GM18507 (cell line): ENCODE results near the gene TTLL6.
"Not testable (repeated sequence)": the region's sequence is repeated elsewhere in the genome, so short reads cannot be mapped to it uniquely, and the experiment has no call there.

Source experiments
- DNase-seq: peaks from one replicate; pipeline ENCODE4 v3.0.0; 2011; ENCODE audit warnings: low read depth; ENCODE audit not compliant: insufficient read length; ENCODE audit errors: extremely low spot score
- FAIRE-seq: peaks from 2 replicates; lab custom pipeline; 2011; peaks lifted over from hg19 to GRCh38; lab: Jason Lieb, UNC

TTLL6 gene

GRCh38 chr17:48818361-48818841, 1.4 kb upstream of the TTLL6 start:
- FAIRE-seq, result no peak

GRCh38 chr17:48816438-48816773, 623 bp downstream of the TTLL6 start:
- DNase-seq (no peak), FAIRE-seq (no peak)

More at GRCh38 chr17:48818361-48818841, 1.4 kb upstream of the TTLL6 start:
- DNase-seq, result no peak

DNA sequence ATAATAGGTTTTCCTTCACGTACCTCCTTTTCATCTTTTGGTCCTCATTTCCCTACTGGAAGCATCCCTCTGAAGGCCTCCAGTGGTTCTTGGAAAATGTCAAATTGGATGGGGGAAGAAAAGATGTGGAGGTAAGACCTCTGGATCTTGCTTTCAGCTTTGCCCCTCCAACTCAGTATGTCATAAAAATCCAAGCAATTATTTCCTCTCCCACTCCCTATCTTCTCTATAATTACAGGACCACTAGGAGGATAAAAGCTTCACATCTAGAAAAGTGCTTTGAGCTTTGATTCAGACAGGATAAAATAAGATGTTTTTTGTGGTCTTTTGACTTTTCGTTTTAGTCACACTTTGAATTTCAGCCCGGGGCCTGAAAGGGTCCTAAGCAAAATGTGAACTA, 1.7 kb downstream of the TTLL6 start:
- DNase-seq, result no peak
- FAIRE-seq, result no peak

DNA sequence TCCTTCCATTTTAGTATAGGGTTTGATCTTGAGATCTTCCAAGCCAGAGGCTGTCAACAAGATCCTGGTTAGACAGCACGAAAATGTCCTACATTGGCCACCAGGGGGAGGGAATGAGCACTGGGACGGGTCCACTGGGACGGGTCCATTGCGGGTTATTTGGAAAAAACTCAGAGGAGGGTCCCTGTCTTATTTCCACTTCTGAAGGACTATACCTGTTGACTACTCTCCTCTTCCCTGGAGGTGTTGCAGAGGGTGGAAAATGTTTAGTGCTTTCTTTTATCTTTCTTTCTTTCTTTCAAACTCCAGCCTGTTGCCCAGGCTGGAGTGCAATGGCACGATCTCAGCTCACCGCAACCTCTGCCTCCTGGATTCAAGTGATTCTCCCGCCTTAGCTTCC, 2.5 kb downstream of the TTLL6 start:
- FAIRE-seq, result peak; percentile 78

GRCh38 chr17:48812001-48812400, 5.0 kb downstream of the TTLL6 start:
- no peak for FAIRE-seq
- no peak for DNase-seq

More for the DNA sequence above, 2.5 kb downstream of the TTLL6 start:
- peak; percentile 67 for DNase-seq

GRCh38 chr17:48809182-48809581, 7.8 kb downstream of the TTLL6 start:
- FAIRE-seq (no peak), DNase-seq (no peak)

DNA sequence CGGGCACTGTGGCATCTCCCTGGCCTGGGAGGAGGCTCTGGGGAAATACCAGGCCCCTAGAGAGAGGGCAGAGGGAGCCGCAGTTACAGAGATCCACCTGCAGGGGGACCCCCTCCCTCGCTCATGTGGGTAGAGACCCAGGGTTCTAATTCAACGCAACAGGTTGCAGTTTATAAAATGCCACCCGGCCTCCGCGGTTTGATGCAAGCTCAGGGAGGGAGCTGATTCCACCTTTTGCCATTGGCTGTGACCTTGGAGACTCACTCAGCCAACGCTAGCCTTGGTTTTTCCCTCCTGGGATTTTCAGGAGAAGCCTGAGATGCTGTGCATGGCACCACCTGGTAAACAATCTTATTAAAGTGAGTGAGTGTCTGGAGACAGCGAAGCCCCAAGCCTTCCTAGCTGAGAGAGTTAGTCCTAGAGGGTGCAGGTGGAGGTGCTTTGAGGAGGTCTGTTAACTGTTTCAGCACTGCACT, 12.1 kb downstream of the TTLL6 start:
- DNase-seq (peak; percentile 69), FAIRE-seq (peak; percentile 72)

- DNase-seq (no peak), FAIRE-seq (no peak)
Measured at GRCh38 chr17:48800626-48801217, 16.3 kb downstream of the TTLL6 start.

- FAIRE-seq (no peak), DNase-seq (no peak)
Measured at GRCh38 chr17:48799069-48799723, 17.8 kb downstream of the TTLL6 start.

DNA sequence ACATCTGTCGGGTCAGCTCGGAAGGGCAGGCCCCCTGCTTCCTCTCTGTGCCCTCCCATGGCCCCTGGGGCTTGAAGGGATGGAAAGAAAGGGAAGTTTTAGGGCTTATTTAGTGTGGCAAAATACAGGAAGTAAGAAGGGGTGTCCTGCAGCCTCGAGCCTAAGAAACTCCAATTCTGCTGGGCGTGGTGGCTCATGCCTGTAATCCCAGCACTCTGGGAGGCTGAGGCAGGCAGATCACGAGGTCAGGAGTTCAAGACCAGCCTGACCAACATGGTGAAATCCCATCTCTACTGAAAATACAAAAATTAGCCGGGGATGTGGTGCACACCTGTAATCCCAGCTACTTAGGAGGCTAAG, 20.9 kb downstream of the TTLL6 start:
- not testable (repeated sequence) for DNase-seq, FAIRE-seq

- no peak for FAIRE-seq
- no peak for DNase-seq
Measured at GRCh38 chr17:48795444-48796162, 21.4 kb downstream of the TTLL6 start.

DNA sequence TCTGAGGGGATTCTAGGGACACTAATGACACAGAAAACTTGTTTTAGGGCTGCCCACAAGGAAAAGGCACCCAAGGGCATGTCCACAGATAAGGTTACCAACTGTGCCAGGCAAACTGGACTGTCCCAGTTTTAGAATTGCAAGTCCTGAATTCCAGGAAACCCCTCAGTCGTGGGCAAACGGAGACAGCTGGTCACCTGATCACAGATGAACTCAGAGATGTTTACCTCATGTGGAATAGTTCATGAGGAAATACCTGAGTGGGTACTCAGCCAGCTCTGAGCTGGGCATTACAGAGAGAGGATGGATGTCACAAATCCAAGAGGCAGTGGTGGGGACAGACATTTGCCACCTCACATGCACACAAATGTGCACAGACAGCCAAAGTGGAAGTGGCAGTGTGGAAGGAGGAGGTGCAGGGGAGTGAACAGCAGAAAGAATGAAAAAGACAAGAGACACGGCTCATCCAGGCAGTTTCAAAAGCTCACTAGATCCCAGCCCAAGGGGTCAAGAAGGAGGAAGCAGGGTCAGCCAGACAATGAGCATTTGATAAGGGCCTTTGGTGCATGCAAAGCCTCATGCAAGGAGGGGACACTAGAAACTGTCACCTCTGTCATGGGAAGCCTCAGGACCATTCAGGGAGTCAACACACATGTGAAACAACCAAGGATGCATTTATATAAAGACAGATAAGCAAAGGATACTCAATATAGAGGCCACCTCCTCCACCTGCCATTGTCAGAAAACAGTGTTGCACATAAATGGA, 24.8 kb downstream of the TTLL6 start:
- no peak for DNase-seq
- FAIRE-seq, result no peak

DNA sequence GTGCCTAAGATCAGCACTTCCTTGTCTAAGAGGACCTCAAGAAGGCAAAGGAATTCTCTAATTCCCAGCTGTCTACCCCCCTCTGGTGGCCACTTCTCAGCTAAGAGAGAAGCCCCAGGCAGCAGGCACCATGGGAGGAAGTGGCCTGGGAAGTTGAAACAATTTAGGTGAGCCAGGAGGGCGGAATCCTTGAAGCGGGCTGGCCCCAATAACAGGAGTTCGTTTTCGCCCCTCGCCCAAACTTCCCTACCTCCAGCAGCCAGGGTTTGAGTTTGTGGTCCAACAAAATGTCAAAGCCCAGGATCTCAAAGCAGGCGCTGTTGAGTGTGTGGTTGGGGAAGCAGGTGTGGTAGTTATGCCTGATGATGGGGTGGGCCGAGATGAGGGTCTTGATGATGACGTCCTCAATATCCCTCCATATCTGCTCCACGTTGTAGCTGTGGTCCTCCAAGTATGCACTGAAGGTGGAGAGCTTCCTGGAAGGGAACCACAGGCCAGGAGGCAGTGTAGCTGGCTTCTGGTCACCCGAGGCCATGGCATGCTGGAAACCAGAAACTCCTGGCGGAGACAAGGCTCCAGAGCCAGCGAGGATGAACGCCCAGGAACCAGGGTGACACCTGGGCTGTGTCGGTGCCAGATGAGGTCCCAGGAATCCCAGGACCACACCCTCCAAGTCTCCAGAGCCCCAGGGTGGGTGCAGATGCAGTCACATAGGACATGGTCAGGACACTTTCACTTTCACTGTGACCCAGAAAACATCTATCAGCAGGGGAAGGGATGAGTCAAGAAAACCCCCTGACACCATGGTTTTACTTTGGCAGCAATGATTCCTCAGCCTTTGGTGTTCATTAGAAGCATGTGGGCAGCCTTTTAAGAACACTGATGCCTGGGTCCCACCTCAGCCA, 25.6 kb downstream of the TTLL6 start:
- peak; percentile 87 for FAIRE-seq
- peak; percentile 45 for DNase-seq

- DNase-seq (no peak), FAIRE-seq (no peak)
Measured at GRCh38 chr17:48790607-48791127, 26.4 kb downstream of the TTLL6 start.

- DNase-seq, result no peak
- no peak for FAIRE-seq
Measured at GRCh38 chr17:48787828-48788227, 29.2 kb downstream of the TTLL6 start.

- no peak for DNase-seq
- no peak for FAIRE-seq
Measured at GRCh38 chr17:48779421-48779820, 37.6 kb downstream of the TTLL6 start.

DNA sequence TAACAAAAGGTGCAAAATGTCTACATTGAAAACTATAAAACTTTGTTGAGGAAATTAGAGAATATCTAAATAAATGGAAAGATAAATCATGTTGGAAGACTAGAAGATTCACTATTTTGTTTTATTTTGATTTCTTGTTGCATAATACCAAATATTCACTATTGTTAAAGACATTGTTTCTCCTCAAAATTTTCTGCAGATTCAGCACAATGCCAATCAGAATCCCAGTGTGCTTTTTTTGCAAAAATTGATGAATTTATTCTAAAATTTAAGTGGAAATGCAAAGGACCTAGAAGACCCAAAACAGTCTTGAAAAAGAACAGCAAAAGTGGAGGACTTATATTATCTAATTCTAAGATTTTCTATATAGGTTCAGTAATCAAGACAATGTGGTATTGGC, 40.4 kb downstream of the TTLL6 start:
- FAIRE-seq (no peak), DNase-seq (no peak)

DNA sequence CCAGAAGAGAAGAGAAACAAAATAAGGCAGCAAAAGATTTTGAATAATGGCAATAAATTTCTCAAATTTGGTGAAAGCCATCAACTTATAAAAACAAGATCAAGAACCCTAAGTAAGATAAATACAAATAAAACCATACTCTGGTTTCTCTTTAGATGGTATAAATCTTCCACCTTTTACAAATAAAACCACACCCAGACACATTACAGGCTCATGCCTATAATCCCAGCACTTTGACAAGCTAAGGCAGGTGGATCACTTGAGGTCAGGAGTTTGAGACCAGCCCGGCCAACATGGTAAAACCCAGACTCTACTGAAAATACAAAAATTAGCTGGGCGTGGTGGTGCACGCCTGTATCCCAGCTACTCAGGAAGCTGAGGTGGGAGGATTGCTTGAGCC, 43.8 kb downstream of the TTLL6 start:
- DNase-seq, result no peak
- FAIRE-seq, result peak; percentile 15

- DNase-seq (no peak), FAIRE-seq (no peak)
Measured at GRCh38 chr17:48770954-48771353, 46.1 kb downstream of the TTLL6 start.
